HG03432 (cell line): ENCODE data around the gene SLC9A8.
"Not testable (repeated sequence)": the region's sequence is repeated elsewhere in the genome, so short reads cannot be mapped to it uniquely, and the experiment has no call there.

Experiments used
- ATAC-seq: cut with Tn5 transposase; IDR thresholded peaks from one replicate; pipeline ENCODE4 v1.9.1; 2021; ENCODE audit warnings: mild to moderate bottlenecking, moderate library complexity; ENCODE audit not compliant: unreplicated experiment

SLC9A8 gene

GRCh38 chr20:49812507-49813304, at the start of gene SLC9A8:
Gene SLC9A8 (plus strand): TSS chr20:49812828. CDS start chr20:49812923, 95 bp downstream.
- ATAC-seq = peak; percentile 89

- no peak for ATAC-seq
Observed at GRCh38 chr20:49762940-49763766, 49.5 kb upstream of the SLC9A8 start.

- ATAC-seq = no peak
Observed at GRCh38 chr20:49765413-49765736, 47.3 kb upstream of the SLC9A8 start.

GRCh38 chr20:49765846-49766541, 46.6 kb upstream of the SLC9A8 start:
- ATAC-seq = no peak

GRCh38 chr20:49766979-49767521, 45.6 kb upstream of the SLC9A8 start:
- ATAC-seq = no peak

GRCh38 chr20:49768204-49769047, 44.2 kb upstream of the SLC9A8 start:
- no peak for ATAC-seq

- ATAC-seq = no peak
Observed at GRCh38 chr20:49769048-49769581, 43.5 kb upstream of the SLC9A8 start.

GRCh38 chr20:49770634-49771033, 42.0 kb upstream of the SLC9A8 start:
- no peak for ATAC-seq

GRCh38 chr20:49774213-49774612, 38.4 kb upstream of the SLC9A8 start:
- ATAC-seq = not testable (repeated sequence)

- ATAC-seq = no peak
Observed at GRCh38 chr20:49775229-49775693, 37.4 kb upstream of the SLC9A8 start.

- no peak for ATAC-seq
Observed at GRCh38 chr20:49779972-49780371, 32.7 kb upstream of the SLC9A8 start.

- no peak for ATAC-seq
Observed at GRCh38 chr20:49781676-49782075, 31.0 kb upstream of the SLC9A8 start.

- ATAC-seq = not testable (repeated sequence)
Observed at GRCh38 chr20:49782439-49782838, 30.2 kb upstream of the SLC9A8 start.

- ATAC-seq = not testable (repeated sequence)
Observed at GRCh38 chr20:49783021-49783995, 29.3 kb upstream of the SLC9A8 start.

GRCh38 chr20:49784291-49784690, 28.3 kb upstream of the SLC9A8 start:
- ATAC-seq = no peak

GRCh38 chr20:49785149-49785851, 27.3 kb upstream of the SLC9A8 start:
- peak; percentile 39 for ATAC-seq

GRCh38 chr20:49785852-49786175, 26.8 kb upstream of the SLC9A8 start:
- ATAC-seq = peak; percentile 91

- peak; percentile 14 for ATAC-seq
Observed at GRCh38 chr20:49786196-49786595, 26.4 kb upstream of the SLC9A8 start.
